GM12878 (cell line): ENCODE data around the gene CDSN. TPM values are rescaled to one million over a fixed set of nuclear protein-coding genes. Genes with fewer than 3 reads are reported as not detected.

Experiments
- ATAC-seq: fragments of 200-7000 bp; cut with Tn5 transposase; 3 replicates; pipeline ENCODE4 v1.9.1; 2020; ENCODE audit warnings: mild to moderate bottlenecking, moderate library complexity
- BruUV-seq: library from RNA; stranded (reverse); fragments of 400-500 nt; replicated peaks from 2 replicates; lab custom pipeline; 2021; lab: Mats Ljungman, UMichigan
- CTCF ChIA-PET: fragments of 300-600 bp; sonication (Branson Sonifier 250); formaldehyde crosslinking; extraction: SDS; loops from one replicate; lab custom pipeline; 2021; ENCODE audit warnings: inconsistent platforms; lab: Yijun Ruan, JAX
- POLR2A ChIA-PET: fragments of 350-600 bp; formaldehyde crosslinking; extraction: SDS; loops from one replicate; lab custom pipeline; 2021; ENCODE audit warnings: inconsistent platforms; lab: Charles Lee
- RAD21 ChIA-PET: fragments of 300-600 bp; sonication (Branson Sonifier 250); formaldehyde crosslinking; loops from one replicate; lab custom pipeline; 2023; ENCODE audit warnings: antibody characterized with exemption; ENCODE audit not compliant: unreplicated experiment; lab: Charles Lee
- SMC1A ChIA-PET: fragments of 300-600 bp; sonication (Branson Sonifier 250); formaldehyde crosslinking; loops from one replicate; lab custom pipeline; 2023; ENCODE audit not compliant: unreplicated experiment, uncharacterized antibody; lab: Charles Lee
- DNase-seq: peaks from one replicate; pipeline ENCODE4 v3.0.0-alpha.2; 2011; ENCODE audit warnings: low read depth, low spot score
- FAIRE-seq: peaks from 3 replicates; lab custom pipeline; 2011; peaks lifted over from hg19 to GRCh38; lab: Jason Lieb, UNC
- H2AFZ ChIP-seq: 2 replicates; pipeline ENCODE4 v1.6.0; 2011; ENCODE audit warnings: low read depth, low read length, control low read depth; ENCODE audit not compliant: control insufficient read depth
- H3K27ac ChIP-seq: 2 replicates; pipeline ENCODE4 v1.5.1; 2011; ENCODE audit warnings: control low read depth; ENCODE audit not compliant: control insufficient read depth, insufficient read depth
- H3K27me3 ChIP-seq, 2 experiments: replicated peaks in 1 of 2; 2 replicates each; pipeline versions ENCODE4 v1.6.0 to v1.6.1; 2011; ENCODE audit warnings: low read length in 1 of 2; ENCODE audit not compliant: control insufficient read depth in 2 of 2, insufficient read depth in 2 of 2
- H3K36me3 ChIP-seq, 2 experiments: 2 replicates each; pipeline ENCODE4 v1.5.1; 2011; ENCODE audit warnings: low read length in 1 of 2; ENCODE audit not compliant: control insufficient read depth in 2 of 2, insufficient read depth in 2 of 2
- H3K4me1 ChIP-seq: 2 replicates; pipeline ENCODE4 v1.6.1; 2011; ENCODE audit warnings: mild to moderate bottlenecking, low read length, moderate library complexity, mixed read lengths; ENCODE audit not compliant: control insufficient read depth, insufficient read depth
- H3K4me2 ChIP-seq: 2 replicates; pipeline ENCODE4 v1.6.0; 2011; ENCODE audit warnings: control low read depth; ENCODE audit not compliant: control insufficient read depth, insufficient read depth
- H3K4me3 ChIP-seq: fragments of 200-600 bp; sonication (generic); 2 replicates; pipeline ENCODE4 v1.5.1; 2016
- H3K79me2 ChIP-seq: 2 replicates; pipeline ENCODE4 v1.6.0; 2011; ENCODE audit warnings: low read length; ENCODE audit not compliant: control insufficient read depth, insufficient read depth
- H3K9ac ChIP-seq: 2 replicates; pipeline ENCODE4 v1.8.0; 2011; ENCODE audit warnings: low read length, control low read depth, mixed read lengths; ENCODE audit not compliant: control insufficient read depth, insufficient read depth
- H3K9me3 ChIP-seq: replicated peaks from 3 replicates; pipeline ENCODE4 v1.5.1; 2011; ENCODE audit warnings: mild to moderate bottlenecking, low read length; ENCODE audit not compliant: control insufficient read depth, insufficient read depth
- H4K20me1 ChIP-seq: 2 replicates; pipeline ENCODE4 v1.6.0; 2011; ENCODE audit not compliant: control insufficient read depth, insufficient read depth
- CBX5 ChIP-seq: sonication (generic); IDR thresholded peaks from 2 replicates; pipeline ENCODE4 v1.6.1; 2016; ENCODE audit warnings: low read depth, moderate library complexity, mild to moderate bottlenecking, inconsistent platforms
- MEF2A ChIP-seq: IDR thresholded peaks from 2 replicates; pipeline ENCODE4 v1.6.1; 2011; ENCODE audit warnings: low read depth, mild to moderate bottlenecking, low read length, moderate library complexity; ENCODE audit not compliant: insufficient read depth
- MTA3 ChIP-seq: IDR thresholded peaks from 2 replicates; pipeline ENCODE4 v1.6.1; 2012; ENCODE audit warnings: low read length, inconsistent platforms, borderline replicate concordance
- NFYB ChIP-seq: IDR thresholded peaks from 2 replicates; pipeline ENCODE4 v1.6.1; 2011; ENCODE audit warnings: low read depth, mild to moderate bottlenecking, low read length, improper control_type of control experiment, moderate library complexity; ENCODE audit not compliant: insufficient read depth
- NR2F1 ChIP-seq: fragments of 450-650 bp; conservative IDR thresholded peaks from 2 replicates; pipeline ENCODE4 v1.6.1; 2017; ENCODE audit warnings: mild to moderate bottlenecking
- PML ChIP-seq: IDR thresholded peaks from 2 replicates; pipeline ENCODE4 v1.6.1; 2012; ENCODE audit warnings: low read length, inconsistent platforms
- POLR2A ChIP-seq: IDR thresholded peaks from 2 replicates; pipeline ENCODE4 v1.6.1; 2011; ENCODE audit warnings: low read depth, mild to moderate bottlenecking, low read length
- SP1 ChIP-seq: IDR thresholded peaks from one replicate; pipeline ENCODE4 v1.6.1; 2011; ENCODE audit warnings: low read depth, low read length
- WGBS: methylation state at CpG from one replicate; pipeline ENCODE4 v1.1.6; 2016; ENCODE audit warnings: low lambda C conversion rate; ENCODE audit not compliant: insufficient replicate concordance, insufficient coverage; ENCODE audit errors: missing lambda C conversion rate; 5-methylcytosine and 5-hydroxymethylcytosine counted together
- in situ Hi-C: fragments of 300-500 bp; cut with MboI; formaldehyde crosslinking; loops from 9 replicates; pipeline ENCODE4 v1.14.3; 2018; ENCODE audit warnings: mixed read lengths
- intact Hi-C: fragments of 100-400 bp; cut with micrococcal nuclease; formaldehyde crosslinking; loops from one replicate; pipeline ENCODE4 v1.14.2; 2022; ENCODE audit not compliant: unreplicated experiment
- polyA plus RNA-seq, 11 experiments: library from polyadenylated mRNA; depleted of rRNA in 4 of 11; unstranded in 6 of 11; stranded (reverse) in 5 of 11; fragments of >200 nt; fragmentation: Nextera tagmentation in 4 of 11; fragmentation: Illumina TruSeq in 1 of 11; extraction: Ambion mirVana in 4 of 11; extraction: Trizol in 1 of 11; gene quantifications; 1 replicate in 1 of 11; 2 replicates in 10 of 11; pipeline versions ENCODE4 v1.2.1 to v1.2.3, GENCODE V29; 2011 to 2016; ENCODE audit warnings: inconsistent platforms in 2 of 11, missing spikeins in 2 of 11, low read depth in 1 of 11
- total RNA-seq, 4 experiments: library from RNA; depleted of rRNA in 3 of 4; stranded (reverse); fragments of >200 nt in 3 of 4; fragmentation: Illumina TruSeq in 1 of 4; extraction: Trizol in 1 of 4; gene quantifications; 2 replicates each; pipeline versions ENCODE4 v1.2.1 to v1.2.3, GENCODE V29; 2013 to 2021
- TF ChIP-seq, protein P1 (sequence below): IDR thresholded peaks from 2 replicates; pipeline ENCODE4 v1.6.1; 2011; ENCODE audit warnings: low read depth, low read length, improper control_type of control experiment, borderline replicate concordance
- TF ChIP-seq, protein P2 (sequence below): fragments of 450-650 bp; IDR thresholded peaks from 2 replicates; pipeline ENCODE4 v1.6.1; 2017; ENCODE audit warnings: borderline replicate concordance
- TF ChIP-seq, protein P3 (sequence below): fragments of 450-650 bp; IDR thresholded peaks from 2 replicates; pipeline ENCODE4 v1.6.1; 2017; ENCODE audit warnings: antibody characterized with exemption, mild to moderate bottlenecking, moderate library complexity
- TF ChIP-seq, protein P4 (sequence below): fragments of 150-350 bp; IDR thresholded peaks from 2 replicates; pipeline ENCODE4 v1.6.1; 2016; ENCODE audit warnings: low read depth, low read length
- TF ChIP-seq, protein P5 (sequence below): fragments of 450-650 bp; formaldehyde crosslinking; IDR thresholded peaks from 2 replicates; pipeline ENCODE4 v1.5.0; 2022; ENCODE audit warnings: mild to moderate bottlenecking, missing genetic modification characterization

CDSN gene
- total and polyA plus RNA-seq, 10 of the 15 experiments (the other 5 are each of a cell fraction or from before 2014, with no cell fraction given): 0.01 TPM; not detected in 9

DNA sequence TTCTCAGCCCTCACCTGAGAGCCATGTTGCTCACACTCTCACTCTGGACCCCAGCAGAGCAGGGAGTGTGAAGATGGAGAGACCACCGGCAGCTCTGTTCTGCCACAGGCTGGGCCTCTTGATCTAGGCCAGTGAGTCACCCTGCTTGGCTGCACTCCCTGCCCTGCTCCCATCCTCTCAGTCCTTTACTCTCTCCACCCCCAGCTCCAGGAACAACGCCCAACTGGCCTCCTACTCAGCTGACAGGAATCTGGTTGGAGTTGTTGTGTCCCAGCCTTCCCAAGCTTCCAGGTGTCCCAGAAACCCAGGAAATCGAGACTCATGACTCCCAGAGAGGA is 5.7 kb downstream of the CDSN start, which contains the start of gene PSORS1C1:
PSORS1C1 (plus strand) TSS at position 260 of the 338 bp plus-strand sequence. CDS start 14,833 bp downstream, outside the sequence.
- Histone ChIP-seq H3K36me3 (no peaks in the 10 kb centered on the region), H3K4me3 (no peak within 1 kb of the TSS), H3K27ac (no peak within 1 kb of the TSS), H3K4me1 (no peaks in the 10 kb centered on the region), H3K27me3 (peaks cover 3 to 4% of the 10 kb centered on the region in 2 experiments; a peak in 3 of 4 replicates), H3K9me3 (no peaks in the 10 kb centered on the region), H2AFZ (no peak within 1 kb of the TSS; the same call in 1 of the 2 replicates), H3K4me2 (no peak within 1 kb of the TSS), H3K9ac (no peak within 1 kb of the TSS), H3K79me2 (no peaks in the 10 kb centered on the region), H4K20me1 (no peaks in the 10 kb centered on the region)
- ChIA-PET CTCF (interaction anchor here (1.3 to 3.0 kb wide), 2 partner anchors 22 to 27 kb away, joined by 3 to 11 read pairs; no protein-coding TSS in a partner anchor), POLR2A (no interaction called here), SMC1A (no interaction called here), RAD21 (interaction anchor here (0.6 kb wide), 1 partner anchor 201 kb away, joined by 3 read pairs; no protein-coding TSS in a partner anchor)
- FAIRE-seq: no peak
- no TSS peak for BruUV-seq
- in situ Hi-C loops: no loop called here
- DNase-seq: no peak
- intact Hi-C loops: no loop called here
- no peak for ATAC-seq
- WGBS: 21% methylated on average over 2 of the region's 3 CpGs
- TF ChIP-seq CBX5: no peak
- TF ChIP-seq, protein P1, sequence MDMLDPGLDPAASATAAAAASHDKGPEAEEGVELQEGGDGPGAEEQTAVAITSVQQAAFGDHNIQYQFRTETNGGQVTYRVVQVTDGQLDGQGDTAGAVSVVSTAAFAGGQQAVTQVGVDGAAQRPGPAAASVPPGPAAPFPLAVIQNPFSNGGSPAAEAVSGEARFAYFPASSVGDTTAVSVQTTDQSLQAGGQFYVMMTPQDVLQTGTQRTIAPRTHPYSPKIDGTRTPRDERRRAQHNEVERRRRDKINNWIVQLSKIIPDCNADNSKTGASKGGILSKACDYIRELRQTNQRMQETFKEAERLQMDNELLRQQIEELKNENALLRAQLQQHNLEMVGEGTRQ: no peak
- TF ChIP-seq NR2F1: no peak
- TF ChIP-seq PML: no peak
- TF ChIP-seq NFYB: no peak
- TF ChIP-seq POLR2A: no peak
- no peak for TF ChIP-seq MTA3
- TF ChIP-seq, protein P2, sequence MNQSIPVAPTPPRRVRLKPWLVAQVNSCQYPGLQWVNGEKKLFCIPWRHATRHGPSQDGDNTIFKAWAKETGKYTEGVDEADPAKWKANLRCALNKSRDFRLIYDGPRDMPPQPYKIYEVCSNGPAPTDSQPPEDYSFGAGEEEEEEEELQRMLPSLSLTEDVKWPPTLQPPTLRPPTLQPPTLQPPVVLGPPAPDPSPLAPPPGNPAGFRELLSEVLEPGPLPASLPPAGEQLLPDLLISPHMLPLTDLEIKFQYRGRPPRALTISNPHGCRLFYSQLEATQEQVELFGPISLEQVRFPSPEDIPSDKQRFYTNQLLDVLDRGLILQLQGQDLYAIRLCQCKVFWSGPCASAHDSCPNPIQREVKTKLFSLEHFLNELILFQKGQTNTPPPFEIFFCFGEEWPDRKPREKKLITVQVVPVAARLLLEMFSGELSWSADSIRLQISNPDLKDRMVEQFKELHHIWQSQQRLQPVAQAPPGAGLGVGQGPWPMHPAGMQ: no peak
- TF ChIP-seq, protein P3, sequence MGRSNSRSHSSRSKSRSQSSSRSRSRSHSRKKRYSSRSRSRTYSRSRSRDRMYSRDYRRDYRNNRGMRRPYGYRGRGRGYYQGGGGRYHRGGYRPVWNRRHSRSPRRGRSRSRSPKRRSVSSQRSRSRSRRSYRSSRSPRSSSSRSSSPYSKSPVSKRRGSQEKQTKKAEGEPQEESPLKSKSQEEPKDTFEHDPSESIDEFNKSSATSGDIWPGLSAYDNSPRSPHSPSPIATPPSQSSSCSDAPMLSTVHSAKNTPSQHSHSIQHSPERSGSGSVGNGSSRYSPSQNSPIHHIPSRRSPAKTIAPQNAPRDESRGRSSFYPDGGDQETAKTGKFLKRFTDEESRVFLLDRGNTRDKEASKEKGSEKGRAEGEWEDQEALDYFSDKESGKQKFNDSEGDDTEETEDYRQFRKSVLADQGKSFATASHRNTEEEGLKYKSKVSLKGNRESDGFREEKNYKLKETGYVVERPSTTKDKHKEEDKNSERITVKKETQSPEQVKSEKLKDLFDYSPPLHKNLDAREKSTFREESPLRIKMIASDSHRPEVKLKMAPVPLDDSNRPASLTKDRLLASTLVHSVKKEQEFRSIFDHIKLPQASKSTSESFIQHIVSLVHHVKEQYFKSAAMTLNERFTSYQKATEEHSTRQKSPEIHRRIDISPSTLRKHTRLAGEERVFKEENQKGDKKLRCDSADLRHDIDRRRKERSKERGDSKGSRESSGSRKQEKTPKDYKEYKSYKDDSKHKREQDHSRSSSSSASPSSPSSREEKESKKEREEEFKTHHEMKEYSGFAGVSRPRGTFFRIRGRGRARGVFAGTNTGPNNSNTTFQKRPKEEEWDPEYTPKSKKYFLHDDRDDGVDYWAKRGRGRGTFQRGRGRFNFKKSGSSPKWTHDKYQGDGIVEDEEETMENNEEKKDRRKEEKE: no peak
- no peak for TF ChIP-seq MEF2A
- TF ChIP-seq, protein P4, sequence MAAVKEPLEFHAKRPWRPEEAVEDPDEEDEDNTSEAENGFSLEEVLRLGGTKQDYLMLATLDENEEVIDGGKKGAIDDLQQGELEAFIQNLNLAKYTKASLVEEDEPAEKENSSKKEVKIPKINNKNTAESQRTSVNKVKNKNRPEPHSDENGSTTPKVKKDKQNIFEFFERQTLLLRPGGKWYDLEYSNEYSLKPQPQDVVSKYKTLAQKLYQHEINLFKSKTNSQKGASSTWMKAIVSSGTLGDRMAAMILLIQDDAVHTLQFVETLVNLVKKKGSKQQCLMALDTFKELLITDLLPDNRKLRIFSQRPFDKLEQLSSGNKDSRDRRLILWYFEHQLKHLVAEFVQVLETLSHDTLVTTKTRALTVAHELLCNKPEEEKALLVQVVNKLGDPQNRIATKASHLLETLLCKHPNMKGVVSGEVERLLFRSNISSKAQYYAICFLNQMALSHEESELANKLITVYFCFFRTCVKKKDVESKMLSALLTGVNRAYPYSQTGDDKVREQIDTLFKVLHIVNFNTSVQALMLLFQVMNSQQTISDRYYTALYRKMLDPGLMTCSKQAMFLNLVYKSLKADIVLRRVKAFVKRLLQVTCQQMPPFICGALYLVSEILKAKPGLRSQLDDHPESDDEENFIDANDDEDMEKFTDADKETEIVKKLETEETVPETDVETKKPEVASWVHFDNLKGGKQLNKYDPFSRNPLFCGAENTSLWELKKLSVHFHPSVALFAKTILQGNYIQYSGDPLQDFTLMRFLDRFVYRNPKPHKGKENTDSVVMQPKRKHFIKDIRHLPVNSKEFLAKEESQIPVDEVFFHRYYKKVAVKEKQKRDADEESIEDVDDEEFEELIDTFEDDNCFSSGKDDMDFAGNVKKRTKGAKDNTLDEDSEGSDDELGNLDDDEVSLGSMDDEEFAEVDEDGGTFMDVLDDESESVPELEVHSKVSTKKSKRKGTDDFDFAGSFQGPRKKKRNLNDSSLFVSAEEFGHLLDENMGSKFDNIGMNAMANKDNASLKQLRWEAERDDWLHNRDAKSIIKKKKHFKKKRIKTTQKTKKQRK: no peak
- TF ChIP-seq, protein P5, sequence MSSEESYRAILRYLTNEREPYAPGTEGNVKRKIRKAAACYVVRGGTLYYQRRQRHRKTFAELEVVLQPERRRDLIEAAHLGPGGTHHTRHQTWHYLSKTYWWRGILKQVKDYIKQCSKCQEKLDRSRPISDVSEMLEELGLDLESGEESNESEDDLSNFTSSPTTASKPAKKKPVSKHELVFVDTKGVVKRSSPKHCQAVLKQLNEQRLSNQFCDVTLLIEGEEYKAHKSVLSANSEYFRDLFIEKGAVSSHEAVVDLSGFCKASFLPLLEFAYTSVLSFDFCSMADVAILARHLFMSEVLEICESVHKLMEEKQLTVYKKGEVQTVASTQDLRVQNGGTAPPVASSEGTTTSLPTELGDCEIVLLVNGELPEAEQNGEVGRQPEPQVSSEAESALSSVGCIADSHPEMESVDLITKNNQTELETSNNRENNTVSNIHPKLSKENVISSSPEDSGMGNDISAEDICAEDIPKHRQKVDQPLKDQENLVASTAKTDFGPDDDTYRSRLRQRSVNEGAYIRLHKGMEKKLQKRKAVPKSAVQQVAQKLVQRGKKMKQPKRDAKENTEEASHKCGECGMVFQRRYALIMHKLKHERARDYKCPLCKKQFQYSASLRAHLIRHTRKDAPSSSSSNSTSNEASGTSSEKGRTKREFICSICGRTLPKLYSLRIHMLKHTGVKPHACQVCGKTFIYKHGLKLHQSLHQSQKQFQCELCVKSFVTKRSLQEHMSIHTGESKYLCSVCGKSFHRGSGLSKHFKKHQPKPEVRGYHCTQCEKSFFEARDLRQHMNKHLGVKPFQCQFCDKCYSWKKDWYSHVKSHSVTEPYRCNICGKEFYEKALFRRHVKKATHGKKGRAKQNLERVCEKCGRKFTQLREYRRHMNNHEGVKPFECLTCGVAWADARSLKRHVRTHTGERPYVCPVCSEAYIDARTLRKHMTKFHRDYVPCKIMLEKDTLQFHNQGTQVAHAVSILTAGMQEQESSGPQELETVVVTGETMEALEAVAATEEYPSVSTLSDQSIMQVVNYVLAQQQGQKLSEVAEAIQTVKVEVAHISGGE: no peak
- no peak for TF ChIP-seq SP1
